GM19463 (cell line): Measurements from ENCODE around the gene ZNF573.

Experiments used
- ATAC-seq: cut with Tn5 transposase; IDR thresholded peaks from one replicate; pipeline ENCODE4 v1.9.1; 2021; ENCODE audit warnings: mild to moderate bottlenecking, moderate library complexity; ENCODE audit not compliant: unreplicated experiment

The ZNF573 gene

GRCh38 chr19:37695144-37695899 is 84.1 kb downstream of the ZNF573 start:
- ATAC-seq: no peak

- ATAC-seq: no peak
Measured at GRCh38 chr19:37692956-37693620, 86.3 kb downstream of the ZNF573 start.

GRCh38 chr19:37691881-37692504 is 87.4 kb downstream of the ZNF573 start:
- no peak for ATAC-seq
